GM12892 (cell line): ENCODE results near the gene CCDC18.

Experiments used
- POLR2A ChIP-seq: IDR thresholded peaks from 2 replicates; pipeline ENCODE4 v1.6.1; 2011; ENCODE audit warnings: low read depth, low read length, control low read depth
- POLR2AphosphoS5 ChIP-seq: IDR thresholded peaks from 2 replicates; pipeline ENCODE4 v1.6.1; 2011; ENCODE audit warnings: low read depth, low read length, control low read depth
- TAF1 ChIP-seq: IDR thresholded peaks from 2 replicates; pipeline ENCODE4 v1.6.1; 2011; ENCODE audit warnings: low read depth, mild to moderate bottlenecking, control low read depth, low read length, borderline replicate concordance

DNA sequence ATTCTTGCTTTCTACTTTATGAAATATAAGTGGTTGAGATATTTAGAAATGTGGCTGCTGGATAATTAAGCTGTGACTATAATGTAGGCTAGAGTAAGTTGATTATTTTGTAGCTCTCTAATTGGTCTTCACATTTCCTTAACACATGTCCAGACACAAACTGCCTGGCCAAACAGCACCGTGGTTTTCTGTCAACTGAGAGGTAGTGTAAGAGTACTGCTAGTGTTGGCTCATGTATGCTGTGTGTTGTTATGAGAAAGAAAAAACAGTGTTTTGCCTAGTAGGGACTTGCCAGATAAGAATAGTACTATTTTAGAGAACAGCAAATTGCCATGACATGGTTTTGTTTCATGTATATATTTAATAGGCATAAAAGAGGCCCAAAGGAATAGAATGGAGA lies 37.4 kb upstream of the CCDC18 start:
- TF ChIP-seq POLR2A (no peak), TAF1 (no peak), POLR2AphosphoS5 (no peak)
